ENCODE measurements around the gene CRYBA4.

CRYBA4 gene

GRCh38 chr22:26651815-26652214, 30.1 kb downstream of the CRYBA4 start:
- Histone ChIP-seq H2AFZ (ENCODE audit: low read depth, low read length) (no peak overlapping the region), H3K9me3 (ENCODE audit: insufficient read depth, low read length, severe bottlenecking) (no peaks in the 10 kb centered on the region), H3K4me2 (ENCODE audit: insufficient read depth, low read length) (no peak overlapping the region), H3K27me3 (ENCODE audit: insufficient read depth, low read length, poor library complexity) (peaks cover 5% of the 10 kb centered on the region), H3K9ac (ENCODE audit: low read depth, low read length) (no peak overlapping the region), H3K4me3 (ENCODE audit: low read depth in 1 of 2, low read length in 2 of 2) (no peak overlapping the region), H3K36me3 (ENCODE audit: insufficient read depth, low read length) (no peaks in the 10 kb centered on the region), H3K27ac (ENCODE audit: low read length) (no peak overlapping the region), H3K79me2 (ENCODE audit: insufficient read depth, low read length) (no peaks in the 10 kb centered on the region), H4K20me1 (ENCODE audit: insufficient read depth, low read length) (no peaks in the 10 kb centered on the region), H3K4me1 (ENCODE audit: insufficient read depth, low read length) (peaks cover 26% of the 10 kb centered on the region)
- ATAC-seq (ENCODE audit: insufficient read depth, low read depth) (no peak), DNase-seq (no peak)
- TF ChIP-seq EZH2 (IDR thresholded peaks at IDR 0.05; ENCODE audit: borderline replicate concordance, low read depth, low read length, severe bottlenecking) (no peak), CTCF (IDR thresholded peaks at IDR 0.05; ENCODE audit: borderline replicate concordance, extremely low read depth, low read length, poor library complexity, severe bottlenecking) (no peak)

GRCh38 chr22:26656891-26657851, 35.4 kb downstream of the CRYBA4 start, which contains the start of gene MIAT:
MIAT (plus strand) TSS chr22:26657588.
- H3K9ac ChIP-seq (ENCODE audit: low read depth, low read length), result peak within 1 kb of the TSS; percentile 52
- H2AFZ ChIP-seq (ENCODE audit: low read depth, low read length), result peak within 1 kb of the TSS; percentile 80
- no peaks in the 10 kb centered on the region for H3K79me2 ChIP-seq (ENCODE audit: insufficient read depth, low read length)
- DNase-seq (peak; percentile 39), ATAC-seq (ENCODE audit: insufficient read depth, low read depth) (peak; percentile 19; the same call in 1 of the 3 replicates)
- H3K9me3 ChIP-seq (ENCODE audit: insufficient read depth, low read length, severe bottlenecking), result no peaks in the 10 kb centered on the region
- H3K36me3 ChIP-seq (ENCODE audit: insufficient read depth, low read length), result no peaks in the 10 kb centered on the region
- H3K27me3 ChIP-seq (ENCODE audit: insufficient read depth, low read length, poor library complexity), result peaks cover 16% of the 10 kb centered on the region
- peak within 1 kb of the TSS; percentile 90 for H3K4me2 ChIP-seq (ENCODE audit: insufficient read depth, low read length)
- H4K20me1 ChIP-seq (ENCODE audit: insufficient read depth, low read length), result no peaks in the 10 kb centered on the region
- peak within 1 kb of the TSS; percentile 8 to 59; a peak in 3 of 4 replicates for H3K4me3 ChIP-seq (ENCODE audit: low read depth in 1 of 2, low read length in 2 of 2)
- peak within 1 kb of the TSS; percentile 55; the same call in 1 of the 2 replicates for H3K27ac ChIP-seq (ENCODE audit: low read length)
- peak; percentile 85 for TF ChIP-seq EZH2 (IDR thresholded peaks at IDR 0.05; ENCODE audit: borderline replicate concordance, low read depth, low read length, severe bottlenecking)
- TF ChIP-seq CTCF (IDR thresholded peaks at IDR 0.05; ENCODE audit: borderline replicate concordance, extremely low read depth, low read length, poor library complexity, severe bottlenecking), result no peak
- H3K4me1 ChIP-seq (ENCODE audit: insufficient read depth, low read length), result peaks cover 25% of the 10 kb centered on the region

- peak overlapping the region; percentile 8 to 59; a peak in 3 of 4 replicates for H3K4me3 ChIP-seq (ENCODE audit: low read depth in 1 of 2, low read length in 2 of 2)
- H3K79me2 ChIP-seq (ENCODE audit: insufficient read depth, low read length), result no peaks in the 10 kb centered on the region
- TF ChIP-seq EZH2 (IDR thresholded peaks at IDR 0.05; ENCODE audit: borderline replicate concordance, low read depth, low read length, severe bottlenecking) (no peak), CTCF (IDR thresholded peaks at IDR 0.05; ENCODE audit: borderline replicate concordance, extremely low read depth, low read length, poor library complexity, severe bottlenecking) (no peak)
- no peak for DNase-seq
- H3K36me3 ChIP-seq (ENCODE audit: insufficient read depth, low read length), result no peaks in the 10 kb centered on the region
- no peaks in the 10 kb centered on the region for H4K20me1 ChIP-seq (ENCODE audit: insufficient read depth, low read length)
- peak overlapping the region; percentile 80 for H2AFZ ChIP-seq (ENCODE audit: low read depth, low read length)
- no peaks in the 10 kb centered on the region for H3K9me3 ChIP-seq (ENCODE audit: insufficient read depth, low read length, severe bottlenecking)
- no peak for ATAC-seq (ENCODE audit: insufficient read depth, low read depth)
- H3K4me2 ChIP-seq (ENCODE audit: insufficient read depth, low read length), result peak overlapping the region; percentile 90
- H3K9ac ChIP-seq (ENCODE audit: low read depth, low read length), result peak overlapping the region; percentile 52
- H3K4me1 ChIP-seq (ENCODE audit: insufficient read depth, low read length), result peaks cover 25% of the 10 kb centered on the region
- peaks cover 13% of the 10 kb centered on the region for H3K27me3 ChIP-seq (ENCODE audit: insufficient read depth, low read length, poor library complexity)
- H3K27ac ChIP-seq (ENCODE audit: low read length), result peak overlapping the region; percentile 55; the same call in 1 of the 2 replicates
Measured at GRCh38 chr22:26658161-26658560, 36.4 kb downstream of the CRYBA4 start.

Measured in DND-41 (cell line).